ENCODE results near the gene COA1. TPM values are rescaled to one million over a fixed set of nuclear protein-coding genes. Genes with fewer than 3 reads are reported as not detected.
A peak's percentile ranks its signal among the peaks of the same experiment; 100 is the strongest.
"Not testable (repeated sequence)": the region's sequence is repeated elsewhere in the genome, so short reads cannot be mapped to it uniquely, and the experiment has no call there.

The COA1 gene
- total RNA-seq, 1 donor from 2014 or later = 27.0 TPM

GRCh38 chr7:43630482-43630881 is 98.8 kb downstream of the COA1 start:
- no peak for DNase-seq (ENCODE audit: low read depth in 2 of 2)

- no peak for DNase-seq (ENCODE audit: low read depth in 2 of 2)
Observed at GRCh38 chr7:43629857-43630256, 99.5 kb downstream of the COA1 start.

GRCh38 chr7:43628431-43628830 is 100.9 kb downstream of the COA1 start:
- DNase-seq (ENCODE audit: low read depth in 2 of 2) = peak; percentile 28 to 57

- not testable (repeated sequence) for DNase-seq (ENCODE audit: low read depth in 2 of 2)
Observed at GRCh38 chr7:43627798-43628197, 101.5 kb downstream of the COA1 start.

- no peak for DNase-seq (ENCODE audit: low read depth in 2 of 2)
Observed at GRCh38 chr7:43626695-43627094, 102.6 kb downstream of the COA1 start.

GRCh38 chr7:43625980-43626379 is 103.3 kb downstream of the COA1 start:
- no peak for DNase-seq (ENCODE audit: low read depth in 2 of 2)

- DNase-seq (ENCODE audit: low read depth in 2 of 2) = no peak
Observed at GRCh38 chr7:43625453-43625852, 103.9 kb downstream of the COA1 start.

- DNase-seq (ENCODE audit: low read depth in 2 of 2) = no peak
Observed at GRCh38 chr7:43624156-43624555, 105.2 kb downstream of the COA1 start.

- DNase-seq (ENCODE audit: low read depth in 2 of 2) = no peak
Observed at GRCh38 chr7:43621729-43622448, 107.4 kb downstream of the COA1 start.

- no peak for DNase-seq (ENCODE audit: low read depth in 2 of 2)
Observed at GRCh38 chr7:43619213-43620012, 109.9 kb downstream of the COA1 start.

- no peak for DNase-seq (ENCODE audit: low read depth in 2 of 2)
Observed at GRCh38 chr7:43618073-43618472, 111.2 kb downstream of the COA1 start.

- DNase-seq (ENCODE audit: low read depth in 2 of 2) = no peak
Observed at GRCh38 chr7:43616977-43617376, 112.3 kb downstream of the COA1 start.

GRCh38 chr7:43615558-43616145 is 113.7 kb downstream of the COA1 start:
- DNase-seq (ENCODE audit: low read depth in 2 of 2) = peak; percentile 62 to 66

GRCh38 chr7:43612599-43613589 is 116.4 kb downstream of the COA1 start:
- no peak for DNase-seq (ENCODE audit: low read depth in 2 of 2)

- no peak for DNase-seq (ENCODE audit: low read depth in 2 of 2)
Observed at GRCh38 chr7:43612128-43612527, 117.2 kb downstream of the COA1 start.

- no peak for DNase-seq (ENCODE audit: low read depth in 2 of 2)
Observed at GRCh38 chr7:43609097-43609496, 120.2 kb downstream of the COA1 start.

- no peak for DNase-seq (ENCODE audit: low read depth in 2 of 2)
Observed at GRCh38 chr7:43604251-43604650, 125.1 kb downstream of the COA1 start.

- DNase-seq (ENCODE audit: low read depth in 2 of 2) = no peak
Observed at GRCh38 chr7:43602256-43602655, 127.1 kb downstream of the COA1 start.

GRCh38 chr7:43600056-43600455 is 129.3 kb downstream of the COA1 start:
- DNase-seq (ENCODE audit: low read depth in 2 of 2) = no peak

GRCh38 chr7:43596426-43596825 is 132.9 kb downstream of the COA1 start:
- DNase-seq (ENCODE audit: low read depth in 2 of 2) = not testable (repeated sequence)

- no peak for DNase-seq (ENCODE audit: low read depth in 2 of 2)
Observed at GRCh38 chr7:43594020-43594419, 135.3 kb downstream of the COA1 start.

Data from lung microvascular endothelial cell (primary cell).